NCI-H1417 (cell line): ENCODE results near the gene CTSL.
"Not testable (repeated sequence)": the region's sequence is repeated elsewhere in the genome, so short reads cannot be mapped to it uniquely, and the experiment has no call there.

Experiments
- DNase-seq, 3 experiments: peaks; one replicate each; lab custom pipeline; 2025; lab: John Stamatoyannopoulos, UW

CTSL gene

GRCh38 chr9:87722393-87723088 is 3.4 kb upstream of the CTSL start:
- DNase-seq: no peak

DNA sequence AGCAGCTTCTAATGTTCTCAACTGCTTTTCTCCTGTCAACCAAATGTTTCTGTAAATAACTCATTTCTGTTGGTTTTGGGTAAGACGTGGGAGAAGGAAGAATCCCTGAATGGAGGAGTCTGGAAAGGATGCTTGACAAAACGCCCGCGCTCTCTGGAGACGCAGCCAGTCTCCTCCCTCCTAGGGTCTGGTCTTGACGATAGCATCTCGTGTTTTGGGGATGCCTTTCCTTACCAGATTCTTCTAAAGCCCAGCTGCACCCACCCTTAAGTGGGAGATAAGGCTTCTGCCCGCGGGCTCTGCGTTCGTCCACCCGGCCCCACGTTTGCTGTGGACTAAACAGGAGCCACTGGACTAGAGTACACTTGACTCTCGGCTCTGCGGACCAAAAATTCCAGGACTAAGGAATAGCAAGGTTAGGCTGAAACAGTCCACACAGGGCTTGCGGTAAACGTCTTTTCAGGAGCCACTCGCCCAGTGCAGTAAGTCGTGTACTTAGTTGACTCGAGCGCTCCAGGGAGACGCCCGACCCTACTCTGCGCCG is 491 bp upstream of the CTSL start:
- peak in 1 of 3 experiments; percentile 36 for DNase-seq

- DNase-seq: no peak
These were observed 3.3 kb downstream of the CTSL start for GRCh38 chr9:87729246-87729645.

- DNase-seq: no peak
These were observed 5.4 kb downstream of the CTSL start for GRCh38 chr9:87731321-87731720.

GRCh38 chr9:87732344-87732743 is 6.4 kb downstream of the CTSL start:
- no peak for DNase-seq

- DNase-seq: no peak
These were observed 6.8 kb downstream of the CTSL start for GRCh38 chr9:87732756-87733155.

- DNase-seq: no peak
These were observed 7.5 kb downstream of the CTSL start for GRCh38 chr9:87733273-87734052.

GRCh38 chr9:87734106-87734505 is 8.2 kb downstream of the CTSL start:
- no peak for DNase-seq

GRCh38 chr9:87739546-87739945 is 13.6 kb downstream of the CTSL start:
- no peak for DNase-seq

DNA sequence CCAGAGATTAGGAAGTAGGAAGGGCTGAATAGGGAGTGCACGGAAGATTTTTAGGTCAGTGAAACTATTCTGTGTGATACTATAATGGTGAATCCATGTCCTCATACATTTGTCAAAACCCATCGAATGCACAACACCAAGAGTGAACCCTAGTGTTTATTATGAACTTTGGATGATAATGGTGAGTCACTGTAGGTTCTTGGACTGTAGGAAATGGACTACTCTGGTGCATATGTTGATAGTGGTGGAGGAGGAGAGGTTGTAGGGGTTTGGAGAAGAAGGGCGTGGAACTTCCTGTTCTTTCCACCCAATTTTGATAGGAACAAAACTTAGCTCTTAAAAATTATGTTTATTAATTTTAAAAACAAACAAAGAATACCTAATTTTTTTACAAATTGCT is 14.3 kb downstream of the CTSL start:
- DNase-seq: no peak

DNA sequence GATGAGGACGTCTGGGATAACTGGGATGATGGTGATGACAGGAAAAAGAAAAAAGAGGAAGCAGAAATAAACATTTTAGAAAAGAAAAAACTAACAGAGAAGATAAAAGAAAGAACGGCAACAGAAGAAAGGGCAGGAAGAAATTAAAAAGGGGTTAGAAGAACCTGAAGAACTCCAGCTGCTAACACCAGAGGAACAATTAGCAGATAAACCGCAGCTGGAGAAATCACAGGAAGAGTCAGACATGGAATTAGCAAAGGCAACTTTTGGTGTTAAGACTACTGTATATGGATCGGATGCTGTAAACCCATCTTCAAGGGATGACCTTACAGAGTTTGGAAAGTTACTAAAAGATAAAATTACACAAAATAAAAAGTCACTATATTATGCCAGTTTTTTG is 15.4 kb downstream of the CTSL start:
- no peak for DNase-seq

GRCh38 chr9:87741891-87742290 is 16.0 kb downstream of the CTSL start:
- DNase-seq: no peak

DNA sequence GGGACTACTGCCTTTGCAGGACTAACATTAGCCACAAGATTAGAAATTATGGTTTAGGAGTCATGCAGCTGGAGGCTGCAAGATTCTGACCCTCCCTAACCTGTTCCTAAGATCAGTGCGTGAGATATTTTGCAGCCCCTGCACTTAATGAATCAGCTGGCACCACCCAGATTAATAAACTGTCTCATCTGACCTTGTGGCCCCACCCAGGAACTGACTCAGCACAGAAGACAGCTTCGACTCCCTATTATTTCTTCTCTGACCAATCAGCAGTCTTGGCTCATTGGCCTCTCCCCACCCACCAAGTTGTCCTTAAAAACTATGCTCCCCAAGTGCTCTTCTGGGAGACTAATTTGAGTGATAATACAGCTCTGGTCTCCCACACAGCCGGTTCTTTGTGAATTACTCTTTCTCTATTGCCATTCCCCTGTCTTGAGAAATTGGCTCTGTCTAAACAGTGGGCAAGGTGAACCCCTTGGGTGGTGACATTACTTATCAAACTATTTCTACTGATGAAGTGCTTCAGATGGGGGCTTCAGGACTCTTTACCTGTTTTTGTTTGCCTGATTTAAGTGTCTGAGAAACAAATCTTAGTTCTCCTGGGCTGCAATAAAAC is 17.0 kb downstream of the CTSL start:
- no peak for DNase-seq

DNA sequence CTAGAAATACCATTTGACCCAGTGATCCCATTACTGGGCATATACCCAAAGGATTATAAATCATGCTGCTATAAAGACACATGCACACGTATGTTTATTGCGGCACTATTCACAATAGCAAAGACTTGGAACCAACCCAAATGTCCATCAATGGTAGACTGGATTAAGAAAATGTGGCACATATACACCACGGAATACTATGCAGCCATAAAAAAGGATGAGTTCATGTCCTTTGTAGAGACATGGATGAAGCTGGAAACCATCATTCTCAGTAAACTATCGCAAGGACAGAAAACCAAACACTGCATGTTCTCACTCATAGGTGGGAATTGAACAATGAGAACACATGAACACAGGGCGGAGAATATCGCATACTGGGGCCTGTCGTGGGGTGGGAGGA is 18.3 kb downstream of the CTSL start:
- not testable (repeated sequence) for DNase-seq

DNA sequence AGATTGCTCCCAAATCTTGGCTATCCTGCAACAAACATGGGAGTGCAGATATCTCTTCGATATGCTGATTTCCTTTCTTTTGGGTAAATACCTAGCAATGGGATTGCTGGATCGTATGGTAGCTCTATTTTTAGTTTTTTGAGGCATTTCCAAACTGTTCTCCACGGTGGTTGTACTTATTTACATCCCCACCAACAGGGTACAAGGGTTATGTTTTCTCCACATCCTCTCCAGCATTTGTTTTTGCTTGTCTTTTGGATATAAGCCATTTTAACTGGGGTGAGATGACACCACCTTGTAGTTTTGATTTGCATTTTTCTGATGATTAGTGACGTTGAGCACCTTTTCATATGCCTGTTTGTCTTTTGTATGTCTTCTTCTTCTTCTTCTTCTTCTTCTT is 20.3 kb downstream of the CTSL start:
- DNase-seq: no peak

GRCh38 chr9:87748881-87749280 is 23.0 kb downstream of the CTSL start:
- DNase-seq: no peak

GRCh38 chr9:87749335-87750035 is 23.6 kb downstream of the CTSL start:
- no peak for DNase-seq

GRCh38 chr9:87750726-87751125 is 24.8 kb downstream of the CTSL start:
- DNase-seq: no peak

DNA sequence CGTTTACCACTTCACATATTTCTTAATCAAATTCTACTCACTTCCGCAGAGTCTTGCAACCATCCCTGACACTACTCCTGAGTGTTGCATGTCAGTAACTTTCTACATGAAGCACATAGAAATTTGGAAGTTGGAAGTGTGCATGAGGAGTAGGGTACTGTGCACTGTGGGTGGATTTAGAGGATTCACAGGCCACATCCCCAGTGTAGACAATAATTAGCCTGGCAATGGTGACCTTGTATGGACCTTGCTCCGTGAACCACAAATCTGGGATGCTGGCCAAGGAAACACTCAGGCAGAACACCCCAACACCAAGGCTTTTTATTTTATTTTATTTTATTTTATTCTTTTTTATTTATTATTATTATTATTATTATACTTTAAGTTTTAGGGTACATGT is 25.5 kb downstream of the CTSL start:
- DNase-seq: no peak

- DNase-seq: no peak
These were observed 25.9 kb downstream of the CTSL start for GRCh38 chr9:87751868-87752267.

DNA sequence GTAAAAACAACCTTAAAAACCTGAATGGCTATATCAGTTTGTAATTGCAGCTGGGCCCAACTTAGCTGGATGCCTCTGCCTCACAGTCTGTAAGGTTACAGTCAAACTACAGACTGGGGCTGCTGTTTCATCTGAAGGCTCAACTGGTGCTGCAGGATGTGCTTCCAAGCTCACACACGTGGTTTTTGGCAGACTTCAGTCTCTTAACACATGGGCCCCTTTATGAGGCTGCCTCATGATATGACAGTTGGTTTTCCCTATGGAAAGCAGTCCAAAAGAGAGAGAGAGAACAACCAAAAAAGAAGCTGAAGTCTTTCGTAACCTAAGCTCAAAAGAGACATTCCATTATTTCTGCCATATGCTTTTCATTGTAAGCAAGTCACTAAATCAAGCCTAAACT is 27.4 kb downstream of the CTSL start:
- no peak for DNase-seq

GRCh38 chr9:87758330-87758729 is 32.4 kb downstream of the CTSL start:
- not testable (repeated sequence) for DNase-seq
